Neural cell (in vitro differentiated cells): ENCODE results near the gene GLYATL3. TPM values are rescaled to one million over a fixed set of nuclear protein-coding genes. Genes with fewer than 3 reads are reported as not detected.

Experiments
- H2AFZ ChIP-seq: fragments of 200-600, 300-800 bp; sonication (generic), shearing (Covaris generic); 2 replicates; pipeline ENCODE4 v1.6.0; 2014; ENCODE audit warnings: low read depth, mild to moderate bottlenecking, antibody characterized with exemption, low read length, moderate library complexity
- H3F3A ChIP-seq: fragments of 200-600 bp; shearing (Covaris generic); 2 replicates; pipeline ENCODE4 v1.6.1; 2016; ENCODE audit warnings: mild to moderate bottlenecking, moderate library complexity, mixed read lengths, antibody characterized with exemption, low read length; ENCODE audit not compliant: insufficient read depth, poor library complexity, severe bottlenecking
- H3K27ac ChIP-seq: fragments of 200-600, 300-800 bp; sonication (generic), shearing (Covaris generic); 2 replicates; pipeline ENCODE4 v1.5.1; 2014; ENCODE audit warnings: mild to moderate bottlenecking, low read length, moderate library complexity
- H3K27me3 ChIP-seq: fragments of 300-800, 200-600 bp; sonication (generic), shearing (Covaris generic); 2 replicates; pipeline ENCODE4 v1.6.0; 2014; ENCODE audit warnings: mild to moderate bottlenecking, low read depth, low read length, moderate library complexity; ENCODE audit not compliant: insufficient read depth
- H3K36me3 ChIP-seq: fragments of 300-800, 200-600 bp; sonication (generic), shearing (Covaris generic); 2 replicates; pipeline ENCODE4 v1.5.1; 2014; ENCODE audit warnings: mild to moderate bottlenecking, antibody characterized with exemption, low read length, moderate library complexity; ENCODE audit not compliant: insufficient read depth
- H3K4me2 ChIP-seq: fragments of 300-800, 200-600 bp; sonication (generic), shearing (Covaris generic); 2 replicates; pipeline ENCODE4 v1.6.0; 2014; ENCODE audit warnings: mild to moderate bottlenecking, low read length
- H3K4me3 ChIP-seq: fragments of 300-800, 200-600 bp; sonication (generic), shearing (Covaris generic); 2 replicates; pipeline ENCODE4 v1.5.1; 2014; ENCODE audit warnings: mild to moderate bottlenecking, low read length, moderate library complexity
- H3K79me2 ChIP-seq: fragments of 200-600 bp; shearing (Covaris generic); replicated peaks from 2 replicates; pipeline ENCODE4 v1.6.0; 2014; ENCODE audit warnings: mild to moderate bottlenecking, low read length, moderate library complexity; ENCODE audit not compliant: insufficient read depth
- H3K9ac ChIP-seq: fragments of 300-800, 200-600 bp; sonication (generic), shearing (Covaris generic); 2 replicates; pipeline ENCODE4 v1.6.1; 2016; ENCODE audit warnings: mild to moderate bottlenecking, low read length, mixed read lengths
- H3K9me2 ChIP-seq: fragments of 200-600 bp; shearing (Covaris generic); 2 replicates; pipeline ENCODE4 v1.6.1; 2016; ENCODE audit warnings: mild to moderate bottlenecking, low read length, mixed read lengths; ENCODE audit not compliant: insufficient read depth
- H3K9me3 ChIP-seq: fragments of 200-600, 300-800 bp; sonication (generic), shearing (Covaris generic); 2 replicates; pipeline ENCODE4 v1.6.1; 2016; ENCODE audit warnings: mild to moderate bottlenecking, mixed run types, low read length, moderate library complexity, mixed read lengths
- H4K20me1 ChIP-seq: fragments of 200-600 bp; shearing (Covaris generic); 2 replicates; pipeline ENCODE4 v1.6.1; 2016; ENCODE audit warnings: mild to moderate bottlenecking, mixed run types; ENCODE audit not compliant: insufficient read depth
- CTCF ChIP-seq: fragments of 450-650 bp; IDR thresholded peaks from 2 replicates; pipeline ENCODE4 v1.5.1; 2014; ENCODE audit warnings: antibody characterized with exemption, mild to moderate bottlenecking, moderate library complexity; ENCODE audit not compliant: poor library complexity, severe bottlenecking
- EP300 ChIP-seq: fragments of 450-650 bp; conservative IDR thresholded peaks from 2 replicates; pipeline ENCODE4 v1.6.1; 2014; ENCODE audit warnings: antibody characterized with exemption, mild to moderate bottlenecking, moderate library complexity; ENCODE audit not compliant: poor library complexity, severe bottlenecking
- EZH2 ChIP-seq: fragments of 200-600, 300-800 bp; shearing (Covaris generic), sonication (generic); IDR thresholded peaks from 2 replicates; pipeline ENCODE4 v1.6.1; 2014; ENCODE audit warnings: antibody characterized with exemption, low read length, borderline replicate concordance, mild to moderate bottlenecking; ENCODE audit not compliant: insufficient read depth, poor library complexity, severe bottlenecking
- MXI1 ChIP-seq: fragments of 450-650 bp; conservative IDR thresholded peaks from 2 replicates; pipeline ENCODE4 v1.6.1; 2014; ENCODE audit warnings: antibody characterized with exemption, mild to moderate bottlenecking; ENCODE audit not compliant: poor library complexity, severe bottlenecking
- POLR2AphosphoS5 ChIP-seq: IDR thresholded peaks from 2 replicates; pipeline ENCODE4 v1.6.1; 2012
- RAD21 ChIP-seq: fragments of 450-650 bp; conservative IDR thresholded peaks from 2 replicates; pipeline ENCODE4 v1.6.1; 2014; ENCODE audit warnings: antibody characterized with exemption, mild to moderate bottlenecking, moderate library complexity
- SMC3 ChIP-seq: fragments of 450-650 bp; conservative IDR thresholded peaks from 2 replicates; pipeline ENCODE4 v1.6.1; 2014; ENCODE audit warnings: antibody characterized with exemption, mild to moderate bottlenecking, moderate library complexity; ENCODE audit not compliant: poor library complexity
- TAF1 ChIP-seq: IDR thresholded peaks from 2 replicates; pipeline ENCODE4 v1.6.1; 2012; ENCODE audit warnings: low read depth
- polyA plus RNA-seq: library from polyadenylated mRNA; depleted of rRNA; stranded (reverse); fragments of >200 nt; gene quantifications from 2 replicates; pipeline ENCODE4 v1.2.3, GENCODE V29; 2014
- TF ChIP-seq, protein P1 (sequence below): IDR thresholded peaks from 2 replicates; pipeline ENCODE4 v1.6.1; 2012; ENCODE audit warnings: borderline replicate concordance

Gene GLYATL3
- polyA plus RNA-seq, 1 donor from 2014 or later: not detected

DNA sequence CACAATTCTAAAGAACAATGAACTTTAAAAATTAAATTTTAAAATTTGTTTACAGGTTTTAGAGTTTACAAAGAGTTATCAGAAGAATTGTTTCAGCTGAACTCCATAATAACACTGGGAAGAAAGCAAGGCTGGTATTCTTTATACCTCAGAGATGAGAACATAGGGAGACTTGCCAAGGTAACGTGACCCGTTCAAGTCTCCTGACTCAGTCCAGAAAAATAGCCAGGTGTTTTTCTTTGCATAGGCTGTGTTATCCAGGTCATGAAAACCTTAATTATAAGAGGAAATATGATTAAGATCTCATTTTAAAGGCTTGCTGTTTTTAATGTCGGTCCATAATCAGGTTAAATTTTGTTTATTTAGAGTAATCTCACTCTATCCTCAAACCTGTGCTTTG, 42.2 kb downstream of the GLYATL3 start:
- no peaks in the 10 kb centered on the region for H3K36me3 ChIP-seq
- no peak overlapping the region for H2AFZ ChIP-seq

GRCh38 chr6:49543087-49543858, 43.5 kb downstream of the GLYATL3 start:
- H3K9me3 ChIP-seq: no peaks in the 10 kb centered on the region
- H3K79me2 ChIP-seq: no peaks in the 10 kb centered on the region
- no peaks in the 10 kb centered on the region for H3F3A ChIP-seq
- no peaks in the 10 kb centered on the region for H3K27me3 ChIP-seq
- H4K20me1 ChIP-seq: no peaks in the 10 kb centered on the region
- H3K36me3 ChIP-seq: no peaks in the 10 kb centered on the region
- no peak overlapping the region for H3K9ac ChIP-seq
- H3K4me2 ChIP-seq: no peak overlapping the region
- no peak overlapping the region for H2AFZ ChIP-seq
- no peaks in the 10 kb centered on the region for H3K9me2 ChIP-seq
- no peak overlapping the region for H3K27ac ChIP-seq
- no peak overlapping the region for H3K4me3 ChIP-seq
- TF ChIP-seq TAF1 (no peak), POLR2AphosphoS5 (no peak), EZH2 (no peak), RAD21 (no peak), EP300 (no peak), SMC3 (no peak), CTCF (no peak), MXI1 (no peak)

More for the DNA sequence above, 42.2 kb downstream of the GLYATL3 start:
- Histone ChIP-seq H3K4me3 (no peak overlapping the region), H3K27me3 (no peaks in the 10 kb centered on the region), H4K20me1 (no peaks in the 10 kb centered on the region), H3K9ac (no peak overlapping the region), H3F3A (no peaks in the 10 kb centered on the region), H3K4me2 (no peak overlapping the region), H3K27ac (no peak overlapping the region), H3K9me3 (no peaks in the 10 kb centered on the region), H3K9me2 (no peaks in the 10 kb centered on the region), H3K79me2 (no peaks in the 10 kb centered on the region)
- TF ChIP-seq EZH2 (no peak), SMC3 (no peak), RAD21 (no peak), TAF1 (no peak), CTCF (no peak), EP300 (no peak), POLR2AphosphoS5 (no peak), MXI1 (no peak)
- TF ChIP-seq, protein P1, sequence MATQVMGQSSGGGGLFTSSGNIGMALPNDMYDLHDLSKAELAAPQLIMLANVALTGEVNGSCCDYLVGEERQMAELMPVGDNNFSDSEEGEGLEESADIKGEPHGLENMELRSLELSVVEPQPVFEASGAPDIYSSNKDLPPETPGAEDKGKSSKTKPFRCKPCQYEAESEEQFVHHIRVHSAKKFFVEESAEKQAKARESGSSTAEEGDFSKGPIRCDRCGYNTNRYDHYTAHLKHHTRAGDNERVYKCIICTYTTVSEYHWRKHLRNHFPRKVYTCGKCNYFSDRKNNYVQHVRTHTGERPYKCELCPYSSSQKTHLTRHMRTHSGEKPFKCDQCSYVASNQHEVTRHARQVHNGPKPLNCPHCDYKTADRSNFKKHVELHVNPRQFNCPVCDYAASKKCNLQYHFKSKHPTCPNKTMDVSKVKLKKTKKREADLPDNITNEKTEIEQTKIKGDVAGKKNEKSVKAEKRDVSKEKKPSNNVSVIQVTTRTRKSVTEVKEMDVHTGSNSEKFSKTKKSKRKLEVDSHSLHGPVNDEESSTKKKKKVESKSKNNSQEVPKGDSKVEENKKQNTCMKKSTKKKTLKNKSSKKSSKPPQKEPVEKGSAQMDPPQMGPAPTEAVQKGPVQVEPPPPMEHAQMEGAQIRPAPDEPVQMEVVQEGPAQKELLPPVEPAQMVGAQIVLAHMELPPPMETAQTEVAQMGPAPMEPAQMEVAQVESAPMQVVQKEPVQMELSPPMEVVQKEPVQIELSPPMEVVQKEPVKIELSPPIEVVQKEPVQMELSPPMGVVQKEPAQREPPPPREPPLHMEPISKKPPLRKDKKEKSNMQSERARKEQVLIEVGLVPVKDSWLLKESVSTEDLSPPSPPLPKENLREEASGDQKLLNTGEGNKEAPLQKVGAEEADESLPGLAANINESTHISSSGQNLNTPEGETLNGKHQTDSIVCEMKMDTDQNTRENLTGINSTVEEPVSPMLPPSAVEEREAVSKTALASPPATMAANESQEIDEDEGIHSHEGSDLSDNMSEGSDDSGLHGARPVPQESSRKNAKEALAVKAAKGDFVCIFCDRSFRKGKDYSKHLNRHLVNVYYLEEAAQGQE: no peak
